IPS DF 19.7 (cell line): ENCODE results near the gene TMEM119.
"Not testable (repeated sequence)": the region's sequence is repeated elsewhere in the genome, so short reads cannot be mapped to it uniquely, and the experiment has no call there.

ENCODE experiments used
- DNase-seq: peaks from one replicate; pipeline ENCODE4 v3.0.0-alpha.2; 2013; ENCODE audit warnings: low read depth, low spot score

Gene TMEM119

DNA sequence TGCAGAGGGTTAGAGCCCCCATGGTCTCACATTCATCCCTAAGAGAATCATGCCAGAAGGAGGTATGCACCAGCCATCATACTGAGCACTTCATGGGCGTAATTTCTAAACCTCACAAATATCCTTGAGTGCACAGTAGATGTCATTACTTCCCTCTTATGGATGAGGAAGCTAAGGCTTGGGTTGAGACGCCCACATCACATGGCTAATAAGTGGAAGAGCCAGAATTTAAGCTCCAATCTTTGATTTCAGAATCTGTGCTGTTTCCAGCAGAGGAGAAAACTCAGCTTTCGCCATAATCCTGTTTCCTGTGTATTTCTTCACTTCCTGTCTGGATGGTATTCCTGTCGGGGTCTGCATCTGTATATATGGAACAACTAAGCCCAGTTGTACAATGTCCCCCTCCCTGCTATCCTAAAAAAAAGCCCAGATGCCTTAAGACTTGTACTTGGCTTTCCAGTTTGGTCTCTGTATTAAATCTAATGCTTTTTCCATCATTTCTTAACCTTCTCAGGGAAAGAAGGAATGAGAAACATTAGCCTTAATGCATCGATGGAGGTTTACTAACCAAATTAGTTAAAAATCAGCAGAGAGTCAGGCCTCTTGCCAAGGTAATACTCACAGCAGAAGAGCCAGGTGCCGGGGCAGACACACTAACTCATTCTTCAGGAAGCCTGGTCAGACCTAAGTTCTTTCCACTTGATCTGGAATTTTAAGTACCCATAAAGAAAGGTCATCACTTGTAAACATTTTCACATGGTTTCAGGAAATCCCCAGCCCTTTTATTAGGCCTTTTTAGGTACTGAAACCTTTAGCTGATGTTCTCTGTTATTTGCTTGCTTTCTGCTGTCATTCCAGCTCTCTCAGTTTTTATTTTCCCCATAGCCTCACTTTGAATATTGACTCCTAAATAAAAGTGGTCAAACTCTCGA is 30.2 kb downstream of the TMEM119 start:
- no peak for DNase-seq

DNA sequence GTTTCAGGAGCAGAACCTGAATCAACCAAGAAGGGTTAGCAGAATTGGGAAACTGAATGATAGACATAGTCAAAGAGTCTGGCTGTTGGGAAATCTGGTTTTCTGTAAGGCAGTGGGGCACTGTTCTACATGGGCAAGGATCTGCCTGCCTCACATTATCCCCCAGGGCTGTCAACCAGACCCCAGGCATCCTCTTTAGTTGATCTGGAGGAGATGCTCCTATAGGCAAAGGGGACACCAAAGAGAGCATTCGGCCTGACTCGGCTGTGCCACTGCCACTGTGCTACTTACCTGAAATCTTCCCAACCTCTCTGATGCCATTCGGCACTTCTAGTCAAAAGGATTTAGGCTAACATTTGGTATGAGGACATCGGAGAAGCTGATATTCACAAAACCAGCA is 31.4 kb downstream of the TMEM119 start:
- no peak for DNase-seq

DNA sequence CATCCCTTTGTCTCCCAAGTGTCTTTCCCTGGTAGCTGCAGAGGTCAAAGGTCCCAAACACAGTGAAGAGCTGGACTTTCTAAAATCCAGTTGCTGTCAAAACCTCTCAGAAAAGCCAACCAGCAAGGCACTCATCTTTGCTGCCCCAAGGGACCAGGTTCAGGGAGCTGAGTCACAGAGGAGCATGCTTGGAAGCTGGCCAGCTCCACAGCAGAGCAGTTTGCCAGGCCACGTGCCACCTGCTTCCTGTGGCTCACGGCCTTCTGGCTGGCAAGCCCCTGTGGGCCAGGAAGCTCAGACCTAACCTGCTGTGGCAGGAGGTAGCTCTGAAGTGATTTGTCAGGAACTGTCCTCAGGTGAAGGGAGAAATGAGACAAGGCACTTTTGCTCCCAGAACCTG is 31.9 kb downstream of the TMEM119 start:
- DNase-seq, result no peak

DNA sequence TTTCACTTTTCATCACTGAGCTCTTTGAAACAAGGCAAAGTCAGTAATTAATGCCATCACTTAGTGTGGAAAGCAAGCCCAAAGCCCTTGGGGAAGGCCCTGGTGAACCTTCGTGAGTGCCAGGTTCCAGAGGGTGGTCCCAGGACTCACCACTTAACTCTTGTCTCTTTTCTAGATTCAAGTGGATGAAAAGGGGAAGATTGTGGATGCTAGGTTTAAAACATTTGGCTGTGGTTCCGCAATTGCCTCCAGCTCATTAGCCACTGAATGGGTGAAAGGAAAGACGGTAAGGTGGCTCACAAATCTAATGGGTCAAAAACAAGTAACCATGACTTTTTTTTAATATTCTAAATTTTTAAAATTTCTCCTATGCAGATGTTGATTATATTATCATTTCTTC is 32.7 kb downstream of the TMEM119 start:
- DNase-seq, result no peak

- DNase-seq, result no peak
Observed at GRCh38 chr12:108564724-108565123, 33.2 kb downstream of the TMEM119 start.

DNA sequence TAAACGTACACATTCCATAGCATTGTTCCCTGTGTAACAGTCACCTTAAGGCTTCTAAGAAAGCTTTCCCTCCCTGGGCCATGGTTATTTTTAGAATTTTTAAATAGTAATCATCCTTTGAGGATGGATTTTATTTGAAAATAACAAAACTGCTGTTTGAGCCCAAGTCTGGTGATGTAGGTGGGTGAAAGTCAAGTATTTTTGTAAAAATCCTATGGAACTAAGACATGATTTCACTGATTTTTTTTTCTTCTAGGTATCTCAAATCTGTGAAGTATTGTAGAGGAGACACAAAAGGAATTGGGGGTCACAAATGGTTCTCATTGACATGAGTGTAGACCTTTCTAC is 34.1 kb downstream of the TMEM119 start:
- no peak for DNase-seq

GRCh38 chr12:108563136-108563803 is 34.6 kb downstream of the TMEM119 start:
- DNase-seq, result peak; percentile 50

- peak; percentile 81 for DNase-seq
Observed at GRCh38 chr12:108562348-108563135, 35.3 kb downstream of the TMEM119 start, which contains the start of gene ISCU. Gene ISCU, plus strand, starts transcription at chr12:108562596. Its CDS starts 27 bp downstream, at chr12:108562623.

- no peak for DNase-seq
Observed at GRCh38 chr12:108561852-108562347, 36.0 kb downstream of the TMEM119 start.

GRCh38 chr12:108560752-108561719 is 36.8 kb downstream of the TMEM119 start, which contains the start of gene SART3:
Gene SART3, minus strand, starts transcription at chr12:108561173. Its CDS starts 19 bp downstream, at chr12:108561154.
- peak; percentile 91 for DNase-seq

DNA sequence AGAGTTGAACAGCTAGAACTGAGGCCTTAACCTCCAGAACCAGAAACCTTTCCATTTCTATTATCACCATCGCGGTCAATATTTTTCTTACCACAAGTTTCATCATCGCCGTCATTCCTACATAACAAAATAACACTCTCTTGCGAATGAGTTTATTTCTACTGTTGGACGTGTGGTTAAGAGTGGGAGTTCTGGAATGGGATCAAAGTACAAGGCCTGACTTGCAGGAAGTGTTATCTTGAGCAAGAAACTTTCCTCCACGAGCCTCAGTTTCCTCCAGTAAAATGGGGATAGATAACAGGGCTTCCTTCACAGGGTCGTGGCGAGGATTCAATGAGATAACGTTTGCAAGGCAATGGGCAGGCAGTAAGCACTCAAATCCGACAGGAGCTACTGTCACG is 37.6 kb downstream of the TMEM119 start:
- DNase-seq, result no peak

DNA sequence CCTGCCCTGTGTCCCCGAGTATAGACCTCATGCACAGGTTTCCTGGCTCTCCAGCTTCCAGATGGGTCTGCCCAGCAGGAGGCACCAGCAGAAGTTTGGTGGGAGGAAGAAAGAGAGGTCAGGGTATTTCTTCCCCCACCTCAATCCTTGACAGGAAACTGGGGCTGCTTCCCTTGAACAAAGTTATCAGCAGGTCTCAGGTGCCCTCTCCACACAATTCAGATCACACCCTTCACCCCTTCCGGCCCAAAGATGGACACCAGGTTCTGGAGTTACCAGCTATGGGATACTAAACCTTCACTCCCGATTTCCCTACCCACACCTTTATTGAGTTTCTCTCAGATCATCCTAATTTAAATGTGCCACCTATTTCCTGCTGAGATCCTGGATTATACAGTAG is 38.1 kb downstream of the TMEM119 start:
- DNase-seq, result no peak

DNA sequence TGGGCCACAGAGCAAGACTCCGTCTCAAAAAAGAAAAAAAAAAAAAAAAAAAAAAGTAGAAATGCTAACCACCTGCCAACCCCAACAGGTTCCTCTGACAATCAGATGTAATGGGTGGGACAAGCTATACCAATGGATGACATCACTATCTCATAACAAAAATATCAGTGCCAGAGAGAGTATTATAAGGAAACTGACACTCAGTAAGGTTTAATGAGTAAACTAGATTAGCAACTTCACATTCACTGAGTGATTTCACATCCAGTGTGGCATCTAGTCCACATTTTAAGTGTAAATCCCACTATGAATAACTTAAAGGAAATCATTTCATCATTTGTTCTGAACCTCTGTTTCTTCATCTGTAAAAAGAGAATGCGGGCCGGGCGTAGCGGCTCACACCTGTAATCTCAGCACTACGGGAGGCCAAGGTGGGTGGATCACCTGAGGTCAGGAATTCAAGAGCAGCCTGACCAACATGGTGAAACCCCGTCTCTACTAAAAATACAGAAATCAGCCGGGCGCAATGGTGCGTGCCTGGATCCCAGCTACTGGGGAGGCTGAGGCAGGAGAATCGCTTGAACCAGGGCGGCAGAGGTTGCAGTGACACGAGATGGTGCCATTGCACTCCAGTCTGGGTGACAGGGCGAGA is 38.8 kb downstream of the TMEM119 start:
- DNase-seq, result no peak

- DNase-seq, result not testable (repeated sequence)
Observed at GRCh38 chr12:108555383-108555782, 42.5 kb downstream of the TMEM119 start.

- no peak for DNase-seq
Observed at GRCh38 chr12:108553799-108554198, 44.1 kb downstream of the TMEM119 start.

GRCh38 chr12:108551535-108551934 is 46.3 kb downstream of the TMEM119 start:
- DNase-seq, result no peak

- no peak for DNase-seq
Observed at GRCh38 chr12:108548954-108549521, 48.8 kb downstream of the TMEM119 start.

DNA sequence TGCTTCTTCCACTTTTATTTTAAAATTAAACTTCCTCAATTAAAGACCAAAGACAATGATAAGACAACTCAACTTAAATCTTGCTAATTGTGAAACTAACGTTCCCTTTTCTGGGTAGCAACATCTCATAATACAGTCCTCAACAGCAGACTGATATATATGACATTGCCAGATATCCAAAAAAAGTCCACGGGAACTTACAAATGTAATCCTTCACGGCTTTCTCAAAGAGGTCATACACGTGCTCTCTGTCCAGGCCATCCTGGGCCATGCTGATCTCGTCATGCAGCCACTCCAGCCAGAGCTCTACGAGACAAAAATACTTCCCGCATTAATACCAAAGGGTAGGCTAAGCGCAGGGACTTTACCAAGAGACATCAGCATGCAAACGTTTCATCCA is 50.2 kb downstream of the TMEM119 start:
- no peak for DNase-seq

DNA sequence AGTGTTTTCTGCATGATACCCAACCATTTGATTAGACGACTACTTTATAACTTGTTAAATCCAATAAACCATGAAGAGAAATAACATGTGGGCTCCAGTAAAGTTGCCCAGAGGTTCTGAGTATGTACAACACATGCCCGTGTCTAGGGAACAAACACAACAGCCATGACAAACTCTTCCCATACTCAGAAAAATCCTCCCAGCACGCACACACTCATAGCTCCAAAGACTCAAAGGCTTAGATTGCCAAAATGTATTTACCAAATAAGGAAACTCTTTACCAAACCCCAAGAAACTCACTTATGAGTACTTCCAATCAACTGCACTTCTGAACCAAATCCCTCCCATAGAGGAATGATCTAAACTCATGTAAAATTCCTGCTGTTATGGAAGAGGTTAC is 54.2 kb downstream of the TMEM119 start:
- no peak for DNase-seq

DNA sequence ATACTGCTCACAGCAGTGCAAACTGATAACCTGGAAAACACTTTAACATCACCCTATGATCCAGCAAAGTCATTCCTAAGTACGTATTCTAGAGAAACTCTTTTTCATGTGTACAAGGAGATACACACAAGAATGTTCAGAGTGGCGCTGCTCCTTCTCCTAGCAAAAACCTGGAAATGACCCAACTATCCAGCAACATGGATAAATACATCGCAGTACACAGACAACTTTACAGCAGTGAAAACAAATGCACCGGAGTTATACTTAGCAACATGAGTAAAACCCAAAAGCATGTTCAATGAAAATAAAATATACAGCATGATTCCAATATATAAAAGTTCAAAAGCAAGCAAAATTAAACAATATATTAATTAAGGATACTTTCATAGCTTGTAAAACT is 55.6 kb downstream of the TMEM119 start:
- DNase-seq, result no peak
